ENCODE measurements around the gene SRSF8.

- TF ChIP-seq, protein P1, sequence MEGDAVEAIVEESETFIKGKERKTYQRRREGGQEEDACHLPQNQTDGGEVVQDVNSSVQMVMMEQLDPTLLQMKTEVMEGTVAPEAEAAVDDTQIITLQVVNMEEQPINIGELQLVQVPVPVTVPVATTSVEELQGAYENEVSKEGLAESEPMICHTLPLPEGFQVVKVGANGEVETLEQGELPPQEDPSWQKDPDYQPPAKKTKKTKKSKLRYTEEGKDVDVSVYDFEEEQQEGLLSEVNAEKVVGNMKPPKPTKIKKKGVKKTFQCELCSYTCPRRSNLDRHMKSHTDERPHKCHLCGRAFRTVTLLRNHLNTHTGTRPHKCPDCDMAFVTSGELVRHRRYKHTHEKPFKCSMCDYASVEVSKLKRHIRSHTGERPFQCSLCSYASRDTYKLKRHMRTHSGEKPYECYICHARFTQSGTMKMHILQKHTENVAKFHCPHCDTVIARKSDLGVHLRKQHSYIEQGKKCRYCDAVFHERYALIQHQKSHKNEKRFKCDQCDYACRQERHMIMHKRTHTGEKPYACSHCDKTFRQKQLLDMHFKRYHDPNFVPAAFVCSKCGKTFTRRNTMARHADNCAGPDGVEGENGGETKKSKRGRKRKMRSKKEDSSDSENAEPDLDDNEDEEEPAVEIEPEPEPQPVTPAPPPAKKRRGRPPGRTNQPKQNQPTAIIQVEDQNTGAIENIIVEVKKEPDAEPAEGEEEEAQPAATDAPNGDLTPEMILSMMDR (conservative IDR thresholded peaks at IDR 0.05), result no peak
- no peak for TF ChIP-seq EZH2 (IDR thresholded peaks at IDR 0.05; ENCODE audit: low read depth)
Observed at GRCh38 chr11:95033051-95033450, 33.7 kb upstream of the SRSF8 start.

All from PC-9 (cell line).